NCI-H1436 (cell line): ENCODE data around the gene CCM2.
A peak's percentile ranks its signal among the peaks of the same experiment; 100 is the strongest.

Source experiments
- DNase-seq: peaks from one replicate; lab custom pipeline; 2025; lab: John Stamatoyannopoulos, UW

The CCM2 gene

GRCh38 chr7:44969049-44969700, 30.8 kb upstream of the CCM2 start:
- no peak for DNase-seq

GRCh38 chr7:44969701-44970522, 30.1 kb upstream of the CCM2 start:
- no peak for DNase-seq

- no peak for DNase-seq
These were observed 29.4 kb upstream of the CCM2 start for GRCh38 chr7:44970523-44971051.

GRCh38 chr7:44971188-44971901, 28.7 kb upstream of the CCM2 start:
- DNase-seq = no peak

- DNase-seq = no peak
These were observed 28.0 kb upstream of the CCM2 start for GRCh38 chr7:44971902-44972441.

- no peak for DNase-seq
These were observed 27.4 kb upstream of the CCM2 start for GRCh38 chr7:44972562-44972961.

GRCh38 chr7:44973610-44974401, 26.2 kb upstream of the CCM2 start:
- DNase-seq = peak; percentile 29

- DNase-seq = no peak
These were observed 25.5 kb upstream of the CCM2 start for GRCh38 chr7:44974549-44974948.

- DNase-seq = no peak
These were observed 24.5 kb upstream of the CCM2 start for GRCh38 chr7:44975331-44976039.

GRCh38 chr7:44976040-44976745, 23.8 kb upstream of the CCM2 start:
- DNase-seq = no peak

GRCh38 chr7:44976746-44977196, 23.2 kb upstream of the CCM2 start:
- no peak for DNase-seq

GRCh38 chr7:44977304-44977958, 22.6 kb upstream of the CCM2 start:
- no peak for DNase-seq

GRCh38 chr7:44977959-44978335, 22.1 kb upstream of the CCM2 start:
- DNase-seq = no peak

GRCh38 chr7:44978511-44979366, 21.3 kb upstream of the CCM2 start, which contains the start of gene MYO1G:
MYO1G (minus strand) TSS chr7:44979015; CDS start chr7:44978961, 54 bp downstream.
- DNase-seq = no peak

GRCh38 chr7:44979481-44980392, 20.3 kb upstream of the CCM2 start:
- DNase-seq = no peak

GRCh38 chr7:44980393-44981034, 19.5 kb upstream of the CCM2 start:
- DNase-seq = no peak
